ENCODE measurements around the gene WRNIP1. TPM values are rescaled to one million over a fixed set of nuclear protein-coding genes. Genes with fewer than 3 reads are reported as not detected.

The WRNIP1 gene
- total RNA-seq, 1 donor from 2014 or later = 46.5 TPM

DNA sequence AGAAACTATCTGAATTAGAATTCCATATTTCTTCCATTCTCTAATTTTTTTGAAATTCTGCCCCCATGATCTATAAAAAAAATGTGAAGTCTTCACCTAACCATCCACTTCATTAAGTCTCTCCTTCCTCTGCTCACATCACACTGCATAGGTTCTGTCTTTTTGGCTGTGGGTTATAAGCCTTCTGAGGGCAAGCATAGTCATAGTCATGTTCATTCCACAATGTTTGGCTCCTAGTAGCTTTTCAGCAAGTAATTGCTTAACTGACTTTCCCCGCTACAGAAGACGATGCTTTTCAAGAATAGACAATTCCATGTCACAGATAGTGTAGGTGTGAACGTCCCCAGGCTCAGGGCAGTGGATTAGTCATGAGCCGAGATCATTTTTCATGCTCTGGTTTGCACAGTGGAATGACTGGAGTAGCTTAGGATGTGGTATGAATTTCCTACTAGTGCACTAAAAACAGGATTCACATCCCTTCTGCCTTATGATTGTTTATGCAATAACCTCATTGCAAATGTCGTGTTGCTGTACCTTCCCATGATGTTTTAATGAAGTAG is 29.1 kb downstream of the WRNIP1 start:
- TF ChIP-seq, protein P1, sequence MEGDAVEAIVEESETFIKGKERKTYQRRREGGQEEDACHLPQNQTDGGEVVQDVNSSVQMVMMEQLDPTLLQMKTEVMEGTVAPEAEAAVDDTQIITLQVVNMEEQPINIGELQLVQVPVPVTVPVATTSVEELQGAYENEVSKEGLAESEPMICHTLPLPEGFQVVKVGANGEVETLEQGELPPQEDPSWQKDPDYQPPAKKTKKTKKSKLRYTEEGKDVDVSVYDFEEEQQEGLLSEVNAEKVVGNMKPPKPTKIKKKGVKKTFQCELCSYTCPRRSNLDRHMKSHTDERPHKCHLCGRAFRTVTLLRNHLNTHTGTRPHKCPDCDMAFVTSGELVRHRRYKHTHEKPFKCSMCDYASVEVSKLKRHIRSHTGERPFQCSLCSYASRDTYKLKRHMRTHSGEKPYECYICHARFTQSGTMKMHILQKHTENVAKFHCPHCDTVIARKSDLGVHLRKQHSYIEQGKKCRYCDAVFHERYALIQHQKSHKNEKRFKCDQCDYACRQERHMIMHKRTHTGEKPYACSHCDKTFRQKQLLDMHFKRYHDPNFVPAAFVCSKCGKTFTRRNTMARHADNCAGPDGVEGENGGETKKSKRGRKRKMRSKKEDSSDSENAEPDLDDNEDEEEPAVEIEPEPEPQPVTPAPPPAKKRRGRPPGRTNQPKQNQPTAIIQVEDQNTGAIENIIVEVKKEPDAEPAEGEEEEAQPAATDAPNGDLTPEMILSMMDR (IDR thresholded peaks at IDR 0.05; ENCODE audit: partially characterized antibody, unreplicated experiment) = no peak
- H3K9me3 Mint-ChIP-seq (ENCODE audit: unreplicated experiment) = peaks cover 2% of the 10 kb centered on the region
- H3K4me3 Mint-ChIP-seq (ENCODE audit: unreplicated experiment) = no peak overlapping the region
- H3K27me3 Mint-ChIP-seq (ENCODE audit: unreplicated experiment) = peaks cover 2% of the 10 kb centered on the region
- H3K27ac Mint-ChIP-seq (ENCODE audit: unreplicated experiment) = no peak overlapping the region
- H3K4me1 Mint-ChIP-seq (ENCODE audit: low read depth, unreplicated experiment) = peaks cover 27% of the 10 kb centered on the region
- DNase-seq = no peak
- no peaks in the 10 kb centered on the region for H3K36me3 Mint-ChIP-seq (ENCODE audit: unreplicated experiment)

DNA sequence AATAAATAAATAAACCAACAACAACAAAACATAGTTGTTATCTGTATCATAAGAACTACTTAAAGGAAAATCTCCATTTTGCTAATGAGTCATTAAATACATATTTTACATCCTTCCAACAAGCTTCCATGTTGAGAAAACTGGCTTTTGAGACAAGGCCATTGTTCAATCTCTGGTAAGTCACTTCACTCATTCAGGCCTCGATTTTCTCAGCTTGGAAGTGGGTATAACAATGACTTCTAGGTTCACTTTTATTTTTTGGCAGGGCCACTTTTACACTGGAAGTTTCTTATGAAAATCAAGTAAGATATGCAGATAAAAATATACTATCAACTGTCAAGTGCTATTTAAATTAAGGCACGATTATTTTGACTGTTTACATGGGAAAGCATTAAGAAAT is 30.0 kb downstream of the WRNIP1 start:
- no peak overlapping the region for H3K27ac Mint-ChIP-seq (ENCODE audit: unreplicated experiment)

GRCh38 chr6:2795956-2796355 is 30.8 kb downstream of the WRNIP1 start:
- no peak overlapping the region for H3K4me3 Mint-ChIP-seq (ENCODE audit: unreplicated experiment)
- H3K4me1 Mint-ChIP-seq (ENCODE audit: low read depth, unreplicated experiment) = peaks cover 23% of the 10 kb centered on the region
- no peak overlapping the region for H3K27ac Mint-ChIP-seq (ENCODE audit: unreplicated experiment)

More for the DNA sequence above, 30.0 kb downstream of the WRNIP1 start:
- no peak overlapping the region for H3K4me3 Mint-ChIP-seq (ENCODE audit: unreplicated experiment)
- no peak for DNase-seq
- no peaks in the 10 kb centered on the region for H3K36me3 Mint-ChIP-seq (ENCODE audit: unreplicated experiment)
- TF ChIP-seq, protein P1 (IDR thresholded peaks at IDR 0.05; ENCODE audit: partially characterized antibody, unreplicated experiment) = no peak
- peaks cover 2% of the 10 kb centered on the region for H3K9me3 Mint-ChIP-seq (ENCODE audit: unreplicated experiment)
- peaks cover 26% of the 10 kb centered on the region for H3K4me1 Mint-ChIP-seq (ENCODE audit: low read depth, unreplicated experiment)
- H3K27me3 Mint-ChIP-seq (ENCODE audit: unreplicated experiment) = peaks cover 2% of the 10 kb centered on the region

GRCh38 chr6:2796861-2797260 is 31.7 kb downstream of the WRNIP1 start:
- Mint-ChIP-seq H3K36me3 (ENCODE audit: unreplicated experiment) (no peaks in the 10 kb centered on the region), H3K9me3 (ENCODE audit: unreplicated experiment) (peaks cover 2% of the 10 kb centered on the region), H3K4me1 (ENCODE audit: low read depth, unreplicated experiment) (peaks cover 20% of the 10 kb centered on the region), H3K4me3 (ENCODE audit: unreplicated experiment) (no peak overlapping the region), H3K27me3 (ENCODE audit: unreplicated experiment) (no peaks in the 10 kb centered on the region), H3K27ac (ENCODE audit: unreplicated experiment) (no peak overlapping the region)
- TF ChIP-seq, protein P1 (IDR thresholded peaks at IDR 0.05; ENCODE audit: partially characterized antibody, unreplicated experiment) = no peak
- DNase-seq = no peak

More at GRCh38 chr6:2795956-2796355, 30.8 kb downstream of the WRNIP1 start:
- peaks cover 2% of the 10 kb centered on the region for H3K27me3 Mint-ChIP-seq (ENCODE audit: unreplicated experiment)
- DNase-seq = no peak
- no peaks in the 10 kb centered on the region for H3K36me3 Mint-ChIP-seq (ENCODE audit: unreplicated experiment)
- TF ChIP-seq, protein P1 (IDR thresholded peaks at IDR 0.05; ENCODE audit: partially characterized antibody, unreplicated experiment) = no peak
- H3K9me3 Mint-ChIP-seq (ENCODE audit: unreplicated experiment) = peaks cover 2% of the 10 kb centered on the region

DNA sequence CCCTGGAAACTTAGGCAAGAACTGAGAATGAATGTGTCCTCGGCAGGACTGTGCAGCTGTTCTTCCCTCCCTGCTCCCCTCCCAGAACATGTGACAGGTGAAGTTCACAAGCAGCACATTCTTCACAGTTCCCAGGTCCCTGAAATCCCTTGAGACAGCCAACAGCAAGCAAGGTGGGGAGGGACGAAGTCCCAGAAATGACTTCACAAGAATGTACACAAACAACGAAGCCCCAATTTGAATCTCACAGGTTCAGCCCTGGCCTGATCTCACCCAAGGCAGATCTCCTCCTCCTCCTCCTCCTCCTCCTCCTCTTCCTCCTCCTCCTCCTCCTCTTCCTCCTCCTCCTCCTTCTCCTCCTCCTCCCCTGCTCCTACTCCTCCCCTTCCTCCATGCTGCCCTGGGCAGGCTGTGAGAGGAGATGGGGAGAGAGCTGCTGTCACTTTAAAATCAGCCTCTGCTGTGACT is 32.4 kb downstream of the WRNIP1 start:
- no peak for DNase-seq
- TF ChIP-seq, protein P1 (IDR thresholded peaks at IDR 0.05; ENCODE audit: partially characterized antibody, unreplicated experiment) = no peak
- peaks cover 2% of the 10 kb centered on the region for H3K9me3 Mint-ChIP-seq (ENCODE audit: unreplicated experiment)
- H3K4me1 Mint-ChIP-seq (ENCODE audit: low read depth, unreplicated experiment) = peaks cover 18% of the 10 kb centered on the region
- H3K36me3 Mint-ChIP-seq (ENCODE audit: unreplicated experiment) = no peaks in the 10 kb centered on the region
- no peak overlapping the region for H3K27ac Mint-ChIP-seq (ENCODE audit: unreplicated experiment)
- H3K4me3 Mint-ChIP-seq (ENCODE audit: unreplicated experiment) = no peak overlapping the region
- no peaks in the 10 kb centered on the region for H3K27me3 Mint-ChIP-seq (ENCODE audit: unreplicated experiment)

Data from glutamatergic neuron (in vitro differentiated cells).